ENCODE measurements around the gene FKBP15.
A peak's percentile ranks its signal among the peaks of the same experiment; 100 is the strongest.
"Not testable (repeated sequence)": the region's sequence is repeated elsewhere in the genome, so short reads cannot be mapped to it uniquely, and the experiment has no call there.

Gene FKBP15

DNA sequence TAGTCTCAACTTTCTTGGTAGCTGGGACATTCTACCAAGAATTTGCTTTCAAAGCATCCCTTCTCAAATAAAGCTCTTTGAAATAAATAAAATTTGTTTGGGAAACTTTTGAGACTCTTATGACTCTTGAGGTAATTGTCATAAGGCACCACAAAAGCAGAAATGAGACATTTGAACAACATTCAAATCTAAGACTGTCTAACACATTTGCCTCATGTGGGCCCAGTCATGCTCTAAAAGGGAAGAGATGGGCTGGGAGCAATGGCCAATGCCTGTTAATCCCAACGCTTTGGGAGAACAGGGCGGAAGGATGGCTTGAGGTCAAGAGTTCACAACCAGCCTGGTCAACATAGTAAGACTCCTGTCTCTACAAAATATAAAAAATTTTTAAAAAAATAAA is 43.8 kb downstream of the FKBP15 start:
- no peak for DNase-seq

- no peak for DNase-seq
Measured at GRCh38 chr9:113176803-113177202, 44.3 kb downstream of the FKBP15 start.

DNA sequence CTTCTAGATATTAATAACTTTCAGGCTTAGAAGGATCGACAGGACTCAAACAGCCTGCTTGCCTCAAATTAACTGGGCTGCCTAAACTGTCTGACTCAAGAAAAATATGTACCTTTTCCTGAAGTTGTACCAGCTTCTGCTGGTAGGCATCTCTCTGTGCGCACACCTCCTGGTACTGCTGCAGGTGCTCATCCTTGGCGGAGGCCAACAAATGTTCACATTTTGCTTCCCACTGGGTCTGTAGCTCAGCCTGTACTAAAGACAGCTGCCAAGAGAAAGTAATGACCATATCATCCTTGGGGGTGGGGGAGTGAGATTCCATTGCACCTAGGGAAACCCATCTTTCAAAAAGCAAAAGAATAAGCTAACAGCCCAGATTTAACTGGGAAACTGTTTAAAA is 47.7 kb downstream of the FKBP15 start:
- no peak for DNase-seq

DNA sequence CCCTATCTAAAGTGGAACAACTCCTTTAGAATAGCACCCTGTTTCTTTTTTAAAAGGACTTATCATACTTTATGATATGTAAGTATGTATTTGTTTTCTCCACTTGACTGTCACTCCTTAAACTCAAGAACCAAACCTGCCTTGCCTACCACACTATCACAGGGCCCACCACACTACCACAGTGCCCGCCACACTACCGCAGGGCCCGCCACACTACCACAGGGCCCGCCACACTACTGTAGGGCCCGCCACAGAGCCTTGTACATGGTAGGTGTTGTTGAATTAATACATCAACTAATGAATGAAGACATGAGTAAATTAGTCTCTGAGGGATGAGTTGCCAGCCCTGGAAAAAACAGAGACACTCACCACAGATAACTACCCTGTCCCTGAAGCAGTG is 52.3 kb downstream of the FKBP15 start:
- DNase-seq: no peak

- no peak for DNase-seq
Measured at GRCh38 chr9:113166039-113166438, 55.0 kb downstream of the FKBP15 start.

- no peak for DNase-seq
Measured at GRCh38 chr9:113164536-113165300, 56.4 kb downstream of the FKBP15 start.

GRCh38 chr9:113163001-113163400 is 58.1 kb downstream of the FKBP15 start:
- DNase-seq: no peak

DNA sequence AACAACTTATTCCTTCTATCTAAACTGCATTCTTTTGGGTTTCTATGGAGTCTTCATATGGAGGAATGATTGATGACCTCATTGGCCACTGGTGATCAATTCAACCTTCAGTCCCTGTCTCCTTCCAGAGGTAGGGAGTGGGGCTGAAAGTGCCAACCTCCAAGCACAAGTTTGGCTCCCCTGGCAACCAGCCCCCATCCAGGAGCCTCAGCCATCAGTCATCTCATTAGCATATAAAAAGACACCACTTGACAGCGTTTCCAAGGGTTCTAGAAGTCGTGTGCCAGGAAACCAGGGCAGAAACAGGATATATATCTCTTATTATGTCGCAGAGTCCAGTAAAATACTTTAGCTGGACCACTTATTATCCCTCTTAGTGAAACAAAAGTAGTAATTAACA is 60.5 kb downstream of the FKBP15 start:
- no peak for DNase-seq

DNA sequence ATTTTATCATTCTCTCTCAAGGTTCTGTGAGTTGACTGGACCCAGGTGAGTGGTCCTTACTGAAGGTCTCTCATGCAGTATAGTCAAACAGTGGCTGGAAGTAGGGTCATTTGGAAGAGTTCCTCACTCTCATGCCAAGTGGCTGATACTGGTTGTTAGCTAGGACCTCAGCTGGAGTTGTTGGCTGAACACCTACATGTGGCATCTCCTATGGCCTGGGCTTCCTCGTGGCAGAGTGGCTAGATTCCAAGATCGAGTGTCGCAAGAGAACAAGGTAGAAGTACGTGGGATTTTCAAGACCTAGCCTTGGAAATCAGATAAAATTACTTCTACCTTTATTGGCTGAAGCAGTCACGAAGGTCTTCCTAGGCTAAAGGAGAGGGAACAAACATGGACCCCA is 62.6 kb downstream of the FKBP15 start:
- no peak for DNase-seq

DNA sequence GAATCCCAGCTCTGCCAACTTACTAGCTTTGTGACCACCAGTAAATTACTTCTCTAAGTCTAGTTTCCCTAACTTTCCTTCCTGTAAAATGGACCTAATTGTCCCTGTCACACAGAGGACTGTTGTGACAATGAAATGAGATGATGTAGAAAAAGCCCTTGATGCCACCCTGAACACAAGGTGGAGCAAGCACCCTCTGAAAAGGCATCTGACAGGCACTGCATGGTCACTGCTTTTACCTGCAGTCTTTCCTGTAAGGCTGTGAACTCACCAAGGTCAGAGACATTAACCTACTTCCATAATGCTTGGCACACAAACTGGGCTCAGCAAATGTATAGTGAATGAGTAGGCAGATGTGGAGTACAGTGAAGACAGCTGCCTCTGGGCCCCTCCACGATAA is 64.2 kb downstream of the FKBP15 start:
- DNase-seq: no peak

GRCh38 chr9:113155911-113156588 is 65.0 kb downstream of the FKBP15 start:
- no peak for DNase-seq

DNA sequence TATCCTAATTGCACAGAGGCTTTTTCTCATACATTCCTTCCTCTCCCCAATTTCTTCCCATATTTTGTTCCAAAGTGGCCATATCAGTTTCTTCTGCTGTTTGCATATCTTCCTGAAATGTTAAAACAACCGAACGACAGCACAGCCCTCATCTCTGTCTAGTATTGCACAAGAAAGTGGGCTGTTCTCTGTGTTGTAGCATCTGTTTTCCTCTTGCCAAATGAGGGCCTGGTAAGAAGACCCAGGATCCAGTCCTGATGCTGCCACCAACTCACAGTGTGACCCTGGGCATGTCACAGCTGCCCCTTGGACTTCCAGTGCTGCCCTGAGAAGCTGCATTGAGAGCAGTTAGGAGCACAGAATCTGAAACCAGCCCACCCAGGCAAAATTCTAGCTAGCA is 66.1 kb downstream of the FKBP15 start:
- DNase-seq: no peak

DNA sequence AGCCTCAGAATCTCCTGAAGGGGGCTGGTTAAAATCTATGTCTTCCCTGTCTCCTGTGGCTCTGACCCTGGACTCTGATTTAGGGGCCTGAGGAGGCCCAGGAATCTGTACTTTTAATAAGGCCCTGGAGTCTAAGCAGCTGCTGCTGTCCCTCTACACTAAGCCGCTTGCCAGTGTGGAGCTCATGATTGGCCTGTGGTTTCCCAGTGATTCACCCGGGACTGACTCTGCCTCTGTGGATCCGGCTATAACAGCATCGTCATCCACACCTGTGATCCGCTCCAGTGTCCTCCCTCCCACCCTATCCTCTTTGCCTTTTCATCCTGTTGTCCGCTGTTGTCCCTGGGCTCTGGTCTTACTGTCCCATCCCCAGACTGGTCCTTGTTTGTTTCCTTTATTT is 66.6 kb downstream of the FKBP15 start:
- DNase-seq: no peak

DNA sequence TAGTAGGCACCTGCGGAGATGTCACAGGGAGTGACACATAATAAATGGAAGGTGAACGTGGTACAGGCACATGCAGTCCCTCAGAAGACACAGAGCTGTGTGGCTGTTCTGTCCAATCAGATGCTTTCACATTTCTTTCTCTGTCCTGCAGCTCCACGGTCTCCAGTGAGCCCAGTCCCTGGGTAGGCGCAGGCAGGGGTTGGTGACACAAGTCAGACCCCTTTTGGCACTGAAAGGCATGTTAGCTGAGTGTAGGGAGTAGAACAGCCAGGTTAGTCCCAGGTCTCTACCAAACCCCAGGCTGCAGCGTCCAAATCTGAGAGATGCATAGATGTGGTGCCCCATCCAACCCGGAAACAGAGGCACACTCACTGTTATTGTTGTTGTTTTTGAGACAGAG is 67.5 kb downstream of the FKBP15 start:
- DNase-seq: no peak

DNA sequence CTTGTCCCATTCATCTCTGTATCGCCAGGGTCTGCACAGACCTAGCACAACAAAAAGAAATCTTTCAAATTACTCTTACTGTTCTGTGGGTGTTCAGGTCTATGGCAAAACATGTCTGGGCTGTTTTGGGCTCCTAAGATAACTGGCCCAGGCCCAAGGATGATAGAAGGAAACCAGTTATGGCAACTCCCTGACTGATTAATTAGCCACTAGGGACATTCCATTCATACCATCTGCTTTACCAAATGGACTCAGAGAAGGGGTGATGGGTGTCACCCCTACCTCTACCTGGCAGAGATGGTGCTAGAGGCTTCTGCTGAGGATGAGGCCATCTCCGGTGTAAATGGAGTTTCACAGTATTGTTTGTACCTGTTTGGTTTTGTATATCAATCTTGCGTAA is 68.4 kb downstream of the FKBP15 start:
- DNase-seq: no peak

- DNase-seq: no peak
Measured at GRCh38 chr9:113151696-113152630, 69.1 kb downstream of the FKBP15 start.

DNA sequence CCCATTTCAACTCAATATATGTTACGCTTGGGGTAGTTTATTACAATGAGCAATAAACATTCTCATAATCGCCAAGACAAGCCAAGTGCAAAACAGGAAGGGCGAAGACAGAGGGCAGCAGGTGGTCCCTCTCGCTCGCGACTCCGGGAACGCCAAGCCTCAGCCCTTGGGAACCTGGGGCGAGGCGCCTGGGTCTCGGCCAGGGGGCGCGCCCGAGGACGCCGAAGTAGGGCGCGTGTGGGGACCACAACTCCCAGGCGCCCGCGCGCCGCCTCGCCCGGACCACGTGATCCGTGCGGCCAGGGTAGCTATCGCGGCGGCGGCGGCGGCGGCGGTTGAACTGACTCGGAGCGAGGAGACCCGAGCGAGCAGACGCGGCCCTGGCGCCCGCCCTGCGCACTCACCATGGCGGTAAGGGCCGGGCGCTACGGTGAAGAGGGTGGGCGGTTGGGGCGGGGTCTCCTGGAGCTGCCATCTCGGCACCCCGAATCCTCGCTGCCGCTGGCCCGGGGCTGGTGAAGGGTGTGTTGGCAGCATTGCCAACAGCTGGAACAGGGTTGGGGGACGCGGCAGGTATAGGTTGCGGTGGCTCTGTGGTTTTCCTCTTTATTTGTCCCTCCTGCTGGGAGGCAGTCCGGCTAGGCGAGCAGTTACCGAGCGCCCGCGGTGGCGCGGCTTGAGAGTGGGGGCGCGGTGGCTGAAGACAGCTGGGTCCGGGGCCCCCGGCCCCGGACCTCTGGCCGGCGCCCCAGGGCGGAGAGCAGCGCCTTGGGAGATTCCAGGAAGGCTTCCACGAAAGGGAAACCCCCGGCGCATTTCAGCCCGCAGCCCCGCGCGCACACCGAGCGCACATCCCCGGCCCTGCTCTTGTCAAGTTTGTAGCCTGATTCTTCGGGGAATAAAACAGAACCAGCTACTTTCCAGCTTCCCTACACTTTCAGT is 70.1 kb downstream of the FKBP15 start, which contains the start of gene SLC31A2:
Gene SLC31A2 (plus strand): TSS at position 338 of the 942 bp plus-strand sequence. CDS start 68 bp downstream, at position 406.
- peak; percentile 87 for DNase-seq

DNA sequence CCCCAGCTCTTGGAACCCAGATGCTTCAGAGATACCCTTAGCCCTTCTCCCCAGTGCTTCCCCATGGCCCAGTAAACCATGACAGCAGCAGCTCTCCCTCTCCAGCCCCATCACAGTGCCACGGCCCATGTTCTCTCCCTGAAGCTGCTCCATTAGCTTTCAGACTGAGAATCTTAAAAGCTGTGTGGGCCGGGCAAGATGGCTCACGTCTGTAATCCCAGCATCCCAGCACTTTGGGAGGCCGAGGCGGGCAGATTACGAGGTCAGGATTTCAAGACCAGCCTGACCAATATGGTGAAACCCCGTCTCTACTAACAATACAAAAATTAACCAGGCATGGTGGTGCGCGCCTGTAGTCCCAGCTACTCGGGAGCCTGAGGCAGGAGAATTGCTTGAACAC is 71.5 kb downstream of the FKBP15 start:
- DNase-seq: not testable (repeated sequence)

GRCh38 chr9:113148781-113149510 is 72.1 kb downstream of the FKBP15 start:
- no peak for DNase-seq

GRCh38 chr9:113148372-113148705 is 72.7 kb downstream of the FKBP15 start:
- DNase-seq: no peak

DNA sequence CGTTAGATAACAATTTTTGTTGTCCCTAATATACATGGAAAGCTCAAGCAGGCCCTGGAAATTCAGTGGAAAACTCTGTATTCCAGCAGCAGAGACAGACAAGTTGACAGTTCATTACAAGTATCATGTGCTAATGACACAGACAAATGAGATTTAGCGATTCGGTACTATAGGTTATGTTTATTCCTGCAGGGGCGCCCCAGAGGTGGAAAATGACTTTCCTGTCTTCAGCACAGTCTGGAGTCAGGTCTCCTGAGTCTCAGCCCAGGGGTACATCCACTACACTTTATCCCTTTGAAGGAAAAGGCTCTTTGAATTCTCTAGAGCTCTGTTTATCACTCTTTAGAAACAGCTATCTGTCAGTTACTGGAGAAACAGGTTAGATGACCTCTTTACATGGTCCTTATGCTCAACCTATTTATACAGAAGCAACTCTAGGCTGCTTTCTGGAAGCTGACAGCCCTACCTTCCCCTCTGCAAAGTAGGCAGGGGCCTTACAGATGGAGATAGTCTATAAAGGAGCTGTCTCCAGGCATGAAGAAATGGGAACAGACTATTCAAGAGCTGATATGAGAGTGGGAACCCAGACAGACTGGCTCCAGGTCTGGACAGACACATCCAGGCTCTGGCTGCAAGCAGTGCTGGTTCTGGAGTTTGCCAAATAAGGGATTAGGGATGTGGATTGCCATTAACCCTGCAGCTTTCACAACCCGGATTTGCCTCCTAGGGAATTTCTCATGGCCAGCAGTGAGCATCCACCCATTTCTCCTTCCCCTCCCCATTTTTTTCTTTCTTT is 77.4 kb downstream of the FKBP15 start:
- no peak for DNase-seq

Measured in NCI-H524 treated with DMSO at 0.1 percent for 48 hours (cell line).